NCI-H1417 treated with DMSO at 0.1 percent for 48 hours (cell line): ENCODE data around the gene RSPH1.

Experiments used
- DNase-seq: peaks from one replicate; lab custom pipeline; 2025; lab: John Stamatoyannopoulos, UW

The RSPH1 gene

DNA sequence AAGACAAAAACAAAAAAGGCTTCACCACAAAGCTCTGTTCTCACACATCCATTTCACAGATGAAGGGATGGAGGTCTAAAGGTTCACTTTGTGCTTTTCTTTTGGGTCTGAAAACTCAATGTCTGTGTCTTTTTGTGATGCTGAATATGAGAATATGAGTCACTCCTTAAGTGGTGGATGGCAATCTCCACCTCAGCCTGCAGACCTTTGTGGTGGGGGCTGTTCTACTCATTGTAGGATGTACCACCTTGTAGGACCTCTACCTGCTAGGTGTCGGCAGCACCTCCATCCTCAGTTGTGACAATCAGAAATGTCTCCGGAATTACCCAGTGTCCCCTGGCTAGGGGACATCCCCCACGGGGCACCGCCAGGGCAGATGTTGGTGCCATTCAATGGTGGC lies 49.5 kb downstream of the RSPH1 start:
- DNase-seq, result no peak

DNA sequence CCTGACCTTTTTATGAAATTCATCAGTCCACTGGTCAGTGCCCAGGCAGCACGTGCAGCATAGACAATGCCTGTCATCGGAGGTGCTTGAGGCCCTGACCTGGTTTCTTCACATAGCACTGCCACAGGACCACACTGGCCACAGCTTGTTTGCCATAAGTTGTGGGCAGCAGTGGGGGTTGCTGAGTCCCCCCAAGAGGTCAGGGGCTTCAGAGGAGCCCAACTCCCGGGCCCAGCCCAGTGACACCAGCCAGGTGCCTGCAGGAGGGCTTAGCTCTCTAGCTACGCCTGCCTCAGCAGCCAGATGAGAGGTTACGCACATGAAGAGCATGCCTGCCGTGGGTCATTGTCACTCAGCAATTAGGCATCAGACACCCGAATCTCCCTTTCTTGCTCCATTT lies 50.7 kb downstream of the RSPH1 start:
- DNase-seq, result no peak

DNA sequence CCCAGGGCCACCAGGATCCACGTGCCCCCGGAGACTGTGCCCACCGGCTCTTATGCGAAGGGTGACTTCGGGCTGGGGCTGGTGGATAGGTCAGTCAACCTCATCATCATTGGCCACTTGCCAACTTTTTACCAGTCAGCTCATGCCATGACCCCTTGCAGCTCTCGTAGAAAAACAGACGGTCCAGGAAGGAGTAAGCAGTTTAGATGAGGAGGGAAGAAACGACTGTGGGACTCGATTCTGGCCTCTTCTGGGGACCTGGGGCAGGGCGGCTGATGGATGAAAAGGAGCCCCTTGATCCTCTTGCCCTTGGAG lies 51.3 kb downstream of the RSPH1 start:
- DNase-seq, result no peak

DNA sequence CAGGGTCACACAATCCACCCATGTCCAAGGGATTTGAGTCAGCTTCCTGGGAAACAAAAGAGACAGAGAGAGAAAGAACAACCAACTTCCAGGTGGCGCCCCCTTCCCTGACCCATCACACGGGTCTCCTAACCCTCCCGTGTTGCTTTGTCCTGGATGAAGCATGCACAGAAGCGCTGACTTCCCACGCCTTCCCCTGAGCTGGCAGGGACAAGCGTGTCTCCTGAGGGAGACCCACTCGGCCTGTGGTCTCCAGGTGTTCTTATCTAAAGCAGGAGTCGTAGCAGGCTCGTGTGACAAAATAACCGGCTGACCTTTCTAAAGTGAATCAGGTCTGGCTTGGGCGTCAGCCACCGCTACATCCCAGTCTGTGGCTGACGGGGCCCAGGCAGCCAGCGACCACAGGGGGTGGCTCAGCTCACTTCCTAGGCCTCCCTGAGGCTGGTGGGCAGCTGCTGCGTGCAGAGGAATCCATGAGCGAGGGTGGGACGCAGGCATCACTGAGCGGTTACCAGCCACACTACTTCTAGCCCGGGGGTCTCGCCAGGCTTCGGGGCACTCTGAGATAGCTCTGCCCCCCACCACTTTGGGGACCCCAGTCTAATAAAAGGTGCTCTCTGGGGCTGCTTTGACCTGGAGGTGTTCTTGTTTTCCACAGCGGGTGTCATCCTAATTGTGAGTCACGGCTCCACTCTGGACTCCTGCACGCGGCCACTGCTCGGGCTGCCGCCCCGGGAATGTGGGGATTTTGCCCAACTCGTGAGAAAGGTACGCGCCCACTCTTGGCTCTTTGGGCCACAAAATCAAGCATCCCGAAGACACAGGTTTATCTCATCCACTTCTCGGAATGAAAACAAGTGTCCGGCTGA lies 51.9 kb downstream of the RSPH1 start:
- DNase-seq, result no peak

DNA sequence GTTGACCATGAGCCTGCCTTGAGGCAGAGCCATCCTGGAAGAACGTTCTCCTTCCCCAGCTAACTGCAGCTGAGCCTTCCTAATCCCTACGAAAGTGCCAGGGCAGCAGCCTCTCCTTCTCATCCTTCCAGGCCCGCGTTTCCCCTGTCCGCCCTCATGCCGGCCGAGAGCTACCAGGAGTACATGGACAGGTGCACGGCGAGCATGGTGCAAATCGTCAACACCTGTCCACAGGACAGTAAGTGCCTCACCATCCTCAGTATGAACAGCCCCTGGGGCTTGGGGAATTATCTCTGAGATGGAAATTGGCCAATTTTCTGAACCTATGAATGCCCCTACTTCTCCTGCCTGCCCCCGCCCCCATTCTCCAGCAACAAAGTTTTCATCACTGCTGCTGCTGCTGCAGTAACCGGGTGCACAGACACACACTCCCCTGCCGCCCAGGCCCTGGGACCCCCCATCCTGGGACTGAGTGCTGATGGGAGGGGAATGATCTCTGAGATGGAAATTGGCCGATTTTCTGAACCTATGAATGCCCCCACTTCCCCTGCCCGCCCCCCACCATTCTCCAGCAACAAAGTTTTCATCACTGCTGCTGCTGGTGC lies 52.7 kb downstream of the RSPH1 start:
- no peak for DNase-seq

DNA sequence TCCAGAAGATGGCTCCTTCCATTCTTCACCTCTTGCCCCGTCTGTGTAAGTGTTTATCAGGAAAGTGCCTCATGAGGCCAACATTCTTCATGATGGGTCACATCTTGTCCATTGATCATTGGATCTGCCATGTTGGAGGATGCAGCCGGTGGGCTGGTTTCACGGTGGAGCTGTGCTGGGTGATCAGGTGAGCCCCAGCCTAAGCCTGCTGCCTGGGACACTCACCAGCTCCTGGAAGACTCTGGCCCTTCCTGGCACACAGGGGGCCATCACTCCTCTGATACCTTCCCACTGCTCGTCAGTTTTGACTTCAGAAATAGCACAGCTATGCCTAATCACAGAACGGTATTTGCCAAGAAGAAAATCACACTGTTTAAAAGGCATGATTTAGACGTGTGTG lies 54.1 kb downstream of the RSPH1 start:
- DNase-seq, result no peak

DNA sequence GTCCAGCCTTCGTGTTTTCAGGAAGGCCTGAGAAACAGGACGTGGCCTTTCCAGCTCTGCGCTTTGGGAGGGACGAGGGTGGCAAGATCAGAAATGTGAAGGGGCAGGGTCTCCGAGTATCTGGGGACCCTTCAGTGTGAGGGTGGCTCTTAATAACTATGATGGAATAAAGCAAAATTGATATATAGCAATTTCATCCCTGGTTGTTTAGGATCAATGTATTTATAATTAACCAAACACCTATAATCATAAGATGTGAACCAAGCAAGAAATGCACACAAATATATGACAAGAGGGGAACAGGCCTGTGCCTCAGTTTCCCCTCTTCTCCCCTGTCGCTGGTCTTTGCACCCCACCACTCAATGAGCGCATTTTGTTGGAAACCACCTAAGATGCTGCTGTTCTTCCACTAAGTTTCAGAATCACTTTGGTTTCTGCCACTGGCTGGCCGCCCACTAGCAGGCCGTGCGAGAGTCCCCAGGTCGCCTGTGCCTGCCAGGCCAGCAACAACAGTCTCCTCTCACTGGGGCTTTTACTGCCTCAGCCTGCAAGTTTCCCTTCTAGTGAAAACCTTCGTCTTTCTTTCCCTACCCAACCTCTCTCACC lies 55.7 kb downstream of the RSPH1 start:
- DNase-seq, result no peak

DNA sequence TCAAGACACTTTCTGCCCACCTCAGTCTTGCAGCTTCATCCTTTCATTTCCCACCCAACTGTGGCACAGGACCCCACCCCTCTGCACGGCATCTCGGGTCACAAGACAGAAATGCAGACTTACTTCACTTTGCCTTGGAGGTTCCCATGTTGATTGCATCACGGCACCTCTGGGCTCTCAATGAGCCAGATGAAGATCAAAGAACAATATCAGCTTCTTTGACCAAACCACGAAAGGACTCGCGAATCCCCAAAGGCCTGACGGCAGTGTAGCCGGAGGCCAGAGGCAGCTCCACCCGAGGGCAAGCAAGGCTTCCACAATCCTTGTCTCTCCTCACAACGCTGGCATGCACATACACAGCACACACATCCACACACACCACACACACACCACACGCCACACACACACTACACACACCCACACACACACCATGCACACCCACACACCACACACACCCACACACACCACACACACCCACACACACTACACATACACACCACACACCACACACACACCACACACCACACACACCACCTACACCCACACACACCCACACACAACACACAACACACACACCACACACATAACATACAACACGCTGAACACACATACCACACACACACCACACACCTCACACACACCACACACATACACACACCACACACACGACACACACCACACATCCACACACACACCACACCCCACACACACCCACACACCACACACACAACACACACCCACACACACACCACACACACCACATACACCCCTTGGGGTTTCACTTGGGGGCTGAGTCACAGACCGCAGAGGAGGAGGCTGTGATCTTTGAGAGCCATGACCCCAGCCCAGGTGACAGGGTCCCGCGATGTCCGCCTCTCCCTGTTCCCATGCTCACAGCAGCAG lies 56.5 kb downstream of the RSPH1 start:
- no peak for DNase-seq

DNA sequence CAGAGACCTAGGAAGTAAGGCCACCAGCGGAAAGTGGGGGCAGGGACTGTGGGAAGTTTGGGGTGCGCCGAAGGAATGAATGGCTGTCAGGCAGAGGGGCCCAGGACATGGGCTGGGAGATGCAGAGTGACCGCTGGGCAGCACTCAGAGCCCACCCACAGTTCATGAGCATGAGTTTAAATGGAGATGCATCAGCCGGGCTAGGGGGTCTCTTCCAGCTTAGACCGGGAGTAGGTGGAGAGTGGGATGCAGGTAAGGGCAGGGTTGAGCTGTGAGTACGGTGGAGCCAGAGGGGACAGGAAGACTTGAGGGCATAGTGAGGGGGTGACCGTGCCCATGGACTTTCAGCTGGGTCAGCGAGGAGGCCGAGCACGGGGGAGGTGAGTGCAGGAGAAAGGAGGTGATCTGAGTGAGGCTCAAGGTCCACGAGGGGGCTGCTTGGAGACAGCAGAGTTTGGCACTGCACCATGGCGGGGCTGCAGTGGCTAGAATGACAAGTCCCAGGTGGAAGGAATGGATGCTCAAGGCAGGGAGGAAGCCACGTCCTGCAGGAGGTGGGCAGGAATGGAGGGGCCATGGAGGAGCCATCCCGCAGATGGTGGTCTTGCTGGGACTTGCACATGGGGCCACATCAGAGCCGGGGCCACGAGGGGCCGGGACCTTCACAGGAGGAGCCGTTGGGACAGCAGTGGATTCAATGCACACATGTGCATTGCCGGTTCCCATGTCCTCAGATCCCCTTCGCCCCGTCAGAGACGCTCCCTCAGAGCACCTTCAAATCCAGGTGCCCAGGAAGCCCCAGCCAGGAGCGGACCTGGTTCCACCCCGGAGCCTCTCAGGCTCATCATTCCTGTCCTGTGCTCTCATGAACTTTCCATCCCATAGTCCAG lies 57.5 kb downstream of the RSPH1 start:
- no peak for DNase-seq

DNA sequence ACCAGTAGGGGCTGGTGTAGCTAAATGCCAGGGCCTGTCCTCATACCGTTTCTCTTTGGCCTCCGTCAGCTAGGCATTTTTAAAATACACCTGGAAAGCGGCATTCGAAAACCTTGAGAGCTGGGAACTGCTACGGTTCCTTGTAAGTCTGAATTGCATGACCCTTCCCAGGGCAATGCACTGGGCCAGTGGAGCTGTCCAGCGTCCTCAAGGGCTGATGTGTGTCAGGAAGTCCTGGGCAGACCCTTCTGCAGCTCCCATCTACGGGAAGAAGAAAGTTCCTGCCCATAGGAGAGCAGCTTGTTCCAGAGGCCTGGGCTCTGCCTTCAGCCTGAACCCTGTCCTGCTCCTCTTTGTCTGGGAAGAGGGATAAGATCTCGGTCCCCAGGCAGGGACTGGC lies 58.2 kb downstream of the RSPH1 start:
- DNase-seq, result no peak

DNA sequence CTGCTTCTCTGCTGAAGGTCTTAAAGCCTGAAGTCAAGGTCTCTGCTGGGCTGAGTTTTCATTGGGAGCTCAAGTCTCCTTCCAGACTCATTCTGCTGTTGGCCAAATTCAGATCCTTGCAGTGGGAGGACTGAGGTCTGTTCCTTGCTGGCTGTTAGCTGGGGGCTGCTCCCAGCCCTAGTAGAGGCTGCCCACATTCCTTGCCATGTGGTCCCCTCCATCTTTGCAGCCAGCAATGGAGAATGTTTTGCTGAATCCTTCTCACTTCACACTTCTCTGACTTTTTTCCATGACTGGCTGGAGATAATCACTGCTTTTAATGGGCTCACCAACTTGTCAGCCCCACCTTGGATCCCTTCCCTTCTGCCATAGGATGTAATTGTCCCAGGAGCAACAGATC lies 59.1 kb downstream of the RSPH1 start:
- no peak for DNase-seq

DNA sequence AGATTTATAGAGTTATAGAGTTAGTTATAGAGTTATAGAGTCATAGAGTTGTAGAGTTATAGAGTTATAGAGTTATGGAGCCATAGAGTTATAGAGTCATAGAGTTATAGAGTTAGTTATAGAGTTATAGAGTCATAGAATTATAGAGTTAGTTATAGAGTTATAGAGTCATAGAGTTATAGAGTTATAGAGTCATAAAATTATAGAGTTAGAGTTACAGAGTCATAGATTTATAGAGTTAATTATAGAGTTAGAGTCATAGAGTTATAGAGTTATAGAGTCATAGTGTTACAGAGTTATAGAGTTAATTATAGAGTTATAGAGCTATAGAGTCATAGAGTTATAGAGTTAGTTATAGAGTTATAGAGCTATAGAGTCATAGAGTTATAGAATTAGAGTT lies 60.2 kb downstream of the RSPH1 start:
- DNase-seq, result no peak

DNA sequence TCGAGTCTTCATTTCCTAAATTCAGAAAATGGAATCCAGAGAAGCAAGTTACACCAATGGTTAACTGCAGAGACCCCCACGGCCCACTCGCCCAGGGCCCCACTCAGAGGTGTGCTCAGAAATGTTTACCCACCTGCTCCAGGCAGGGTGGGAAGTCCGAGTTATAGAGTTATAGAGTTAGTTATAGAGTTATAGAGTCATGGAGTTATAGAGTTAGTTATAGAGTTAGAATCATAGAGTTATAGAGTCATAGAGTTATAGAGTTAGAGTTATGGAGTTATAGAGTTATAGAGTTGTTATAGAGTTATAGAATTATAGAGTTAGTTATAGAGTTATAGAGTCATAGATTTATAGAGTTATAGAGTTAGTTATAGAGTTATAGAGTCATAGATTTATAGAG lies 60.6 kb downstream of the RSPH1 start:
- DNase-seq, result no peak

DNA sequence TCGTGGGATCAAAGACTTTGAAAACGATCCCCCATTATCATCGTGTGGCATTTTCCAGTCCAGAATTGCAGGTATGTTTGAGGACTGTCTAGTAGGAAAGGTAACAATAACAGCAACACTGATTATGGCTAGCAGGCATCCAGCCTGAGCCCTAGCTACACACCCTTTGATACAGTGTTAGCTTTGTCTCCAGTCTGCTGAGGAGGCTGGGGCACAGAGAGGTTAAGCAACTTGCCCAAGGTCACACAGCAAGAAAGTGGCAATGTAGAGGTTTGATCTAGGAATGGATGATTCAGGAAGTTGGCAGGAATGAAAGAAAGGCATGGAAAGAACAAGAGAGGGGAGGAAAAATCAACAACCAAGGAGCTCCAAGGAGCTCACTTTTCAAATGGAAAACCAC lies 61.1 kb downstream of the RSPH1 start:
- no peak for DNase-seq

DNA sequence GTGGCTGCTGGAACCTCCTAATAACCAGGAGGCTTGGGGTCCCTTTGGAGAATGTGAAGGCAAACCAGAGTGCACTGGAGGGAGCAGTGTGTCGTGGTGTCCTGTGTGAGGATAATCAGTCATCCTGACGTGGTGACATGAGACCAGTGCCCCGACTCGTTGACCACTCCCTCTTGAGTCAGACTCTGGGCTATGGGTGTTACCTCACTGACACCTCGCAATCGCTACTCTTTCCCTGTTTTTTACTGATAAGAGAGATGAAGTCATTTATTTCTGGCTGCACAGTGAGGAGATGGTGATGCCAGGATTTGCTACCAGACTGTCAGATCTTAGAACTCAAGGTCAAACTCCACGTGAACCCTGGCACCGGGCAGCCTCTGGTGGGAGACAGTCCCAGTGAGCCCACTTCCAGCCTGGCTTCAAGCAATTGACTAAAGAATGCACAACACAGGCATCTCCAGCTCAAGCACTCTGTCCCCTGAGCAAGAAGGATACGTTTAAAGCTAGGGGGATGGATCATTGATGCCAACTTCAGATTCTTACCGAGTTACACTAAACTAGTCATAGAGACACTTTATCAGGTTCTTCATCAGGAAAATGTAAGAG lies 62.0 kb downstream of the RSPH1 start:
- no peak for DNase-seq

DNA sequence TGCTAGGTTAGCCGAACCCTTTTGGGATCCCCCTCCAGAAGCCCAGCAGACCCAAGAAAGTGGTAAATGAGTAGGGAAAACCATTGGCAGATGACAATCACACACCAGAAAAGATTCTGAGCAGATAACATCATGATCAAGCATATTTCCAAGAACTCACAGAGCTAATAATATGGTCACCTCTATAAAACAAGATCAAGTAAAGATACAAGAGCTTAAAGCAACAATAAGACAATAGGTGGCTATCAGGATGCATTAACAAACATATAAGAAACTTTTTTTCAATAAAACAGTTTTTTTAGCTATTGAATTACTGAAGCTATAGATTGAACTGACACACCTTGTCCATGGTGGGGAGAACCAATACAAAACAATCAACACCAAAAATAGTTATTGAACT lies 63.3 kb downstream of the RSPH1 start:
- no peak for DNase-seq

DNA sequence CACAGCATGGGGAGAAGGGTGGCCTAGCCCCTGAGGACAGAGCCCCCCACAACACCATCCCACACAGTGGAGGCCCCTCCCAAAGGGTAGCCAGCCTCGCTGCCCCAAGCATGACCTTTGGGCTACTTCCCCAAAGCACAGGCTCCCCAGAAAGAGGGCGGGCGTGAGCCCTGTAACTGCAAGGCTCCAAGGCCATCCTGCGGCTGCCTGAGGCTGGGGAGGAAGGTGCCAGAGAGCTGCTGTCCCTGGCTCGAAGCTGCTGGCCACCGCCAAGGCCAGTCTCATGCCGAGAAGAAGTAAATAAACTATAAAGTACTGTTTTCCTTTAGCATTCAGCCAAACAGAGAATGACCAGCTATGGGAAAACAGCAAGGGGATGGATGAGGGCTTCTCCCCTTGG lies 64.8 kb downstream of the RSPH1 start:
- DNase-seq, result no peak

DNA sequence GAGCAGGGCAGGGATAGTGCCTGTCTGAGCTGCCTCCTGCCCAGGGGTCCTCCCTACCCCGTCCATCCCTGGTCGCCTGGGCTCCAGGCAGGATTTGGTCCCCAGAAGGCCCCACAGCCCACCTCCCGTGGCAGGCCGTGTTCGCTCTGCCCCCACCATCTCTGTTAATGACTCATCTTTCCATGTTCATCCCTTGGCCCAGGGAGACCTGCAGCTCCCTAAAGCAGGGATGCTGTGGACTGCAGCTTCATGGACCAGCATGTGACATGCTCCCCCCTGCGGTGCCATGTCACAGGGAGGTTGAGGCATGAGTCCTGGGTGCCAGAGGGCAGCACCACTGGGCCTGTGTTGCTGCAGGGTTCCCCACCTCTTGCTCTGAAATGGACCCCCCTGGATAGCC lies 65.5 kb downstream of the RSPH1 start:
- DNase-seq, result no peak

DNA sequence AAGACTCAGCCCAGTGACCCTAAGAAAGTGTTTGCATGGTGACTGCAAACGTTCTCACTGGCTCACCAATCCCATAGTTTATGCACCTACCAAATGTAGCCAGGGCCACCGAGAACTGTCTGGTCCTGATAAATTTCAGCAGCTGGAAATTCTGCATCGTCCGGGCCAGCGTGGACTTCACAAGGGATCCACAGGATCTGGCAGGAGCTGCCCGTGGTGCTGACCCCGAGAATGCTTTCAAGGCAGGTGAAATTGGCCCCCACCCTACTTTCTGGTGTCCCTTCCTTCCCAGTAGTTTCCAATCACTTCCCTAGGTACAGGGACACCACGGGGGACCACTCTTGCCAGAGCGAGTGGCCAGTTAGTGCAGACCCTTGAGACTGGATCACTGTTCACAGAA lies 66.2 kb downstream of the RSPH1 start:
- no peak for DNase-seq

DNA sequence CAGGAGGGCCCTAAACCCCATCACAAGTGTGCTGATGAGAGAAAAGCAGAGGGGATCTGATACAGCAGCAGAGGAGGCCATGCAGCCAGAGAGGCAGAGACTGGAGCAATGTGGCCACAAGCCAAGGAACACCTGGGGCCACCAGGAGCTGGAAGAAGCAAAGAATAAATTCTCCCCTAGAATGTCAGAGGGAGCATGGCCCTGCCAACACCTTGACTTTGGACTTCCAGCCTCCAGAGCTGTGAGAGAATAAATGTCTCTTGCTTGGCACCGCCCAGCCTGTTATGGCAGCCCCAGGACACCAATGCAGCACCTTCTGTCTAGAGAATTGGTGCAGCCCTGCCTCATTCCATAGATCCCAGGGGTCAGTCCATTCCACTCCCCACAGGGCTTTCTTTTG lies 67.0 kb downstream of the RSPH1 start:
- DNase-seq, result no peak

DNA sequence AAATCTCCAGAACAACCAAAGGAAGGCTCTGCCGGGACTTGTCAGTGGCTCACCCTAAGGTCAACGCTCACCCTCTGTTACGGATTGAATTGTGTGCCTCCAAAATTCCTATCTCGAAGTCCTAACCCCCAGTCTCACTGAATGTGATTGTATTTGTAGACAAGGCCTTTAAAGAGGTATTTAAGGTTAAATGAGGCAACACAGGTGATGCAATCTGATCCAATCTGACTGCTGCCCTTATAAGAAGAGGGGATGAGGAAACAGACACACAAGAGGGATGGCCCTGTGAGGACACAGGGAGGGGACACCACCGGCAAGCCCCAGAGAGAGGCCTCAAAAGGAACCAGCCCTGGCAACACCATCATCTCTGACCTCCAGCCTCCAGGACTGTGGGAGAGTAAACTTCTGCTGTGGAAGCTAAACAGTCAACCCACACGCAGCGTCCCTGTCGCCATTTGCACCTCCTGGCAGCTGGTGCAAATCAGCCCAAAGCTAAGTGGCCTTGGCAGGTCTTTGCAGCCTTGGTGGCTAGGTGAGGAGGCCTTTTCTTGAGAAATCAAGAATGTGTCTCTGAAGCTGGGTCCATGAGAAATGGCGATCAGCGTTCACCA lies 68.1 kb downstream of the RSPH1 start:
- DNase-seq, result no peak
